ENCODE results near the gene ZNF853.
"Not testable (repeated sequence)": the region's sequence is repeated elsewhere in the genome, so short reads cannot be mapped to it uniquely, and the experiment has no call there.

The ZNF853 gene

DNA sequence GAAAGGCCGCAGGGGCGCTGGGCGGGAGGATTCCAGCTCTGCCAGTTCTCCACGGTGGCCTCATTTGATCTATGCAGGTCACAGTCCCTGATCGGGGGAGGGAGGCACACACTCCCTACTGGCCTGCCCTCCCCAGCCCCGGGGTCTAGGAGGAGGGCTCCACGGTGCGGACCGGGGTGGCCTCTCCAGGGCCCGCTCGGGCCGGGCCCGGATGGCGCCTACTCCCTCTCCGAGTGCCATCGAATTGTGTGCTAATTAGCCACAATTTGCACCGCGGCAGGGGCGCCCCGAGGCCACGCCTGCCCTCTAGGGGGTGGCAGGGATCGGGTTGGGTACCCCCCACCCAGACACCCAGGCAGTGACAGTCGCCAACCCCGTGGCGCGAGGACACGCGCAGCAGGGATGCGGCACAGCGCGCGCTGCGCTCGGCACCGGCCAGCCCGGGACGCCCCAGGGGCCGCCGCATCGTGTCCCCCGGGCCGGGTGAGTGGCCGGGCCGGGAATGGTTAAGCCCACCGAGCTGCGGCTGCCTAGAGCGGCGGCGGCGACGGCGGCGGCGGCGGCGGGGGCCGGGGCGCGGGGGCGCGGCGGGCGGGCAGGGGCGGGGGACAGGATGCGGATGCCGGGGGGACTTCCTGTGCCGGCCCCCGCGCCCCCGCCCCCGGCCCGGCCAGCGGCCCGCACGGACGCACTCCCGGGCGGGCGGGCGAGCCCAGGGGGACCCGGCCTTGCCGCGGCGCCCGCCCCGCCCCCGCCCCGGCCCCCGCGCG is at the start of gene ZNF853:
ZNF853 (plus strand) TSS at position 658 of the 770 bp plus-strand sequence. CDS start 565 bp downstream, outside the sequence.
- peak; percentile 25 for DNase-seq

DNA sequence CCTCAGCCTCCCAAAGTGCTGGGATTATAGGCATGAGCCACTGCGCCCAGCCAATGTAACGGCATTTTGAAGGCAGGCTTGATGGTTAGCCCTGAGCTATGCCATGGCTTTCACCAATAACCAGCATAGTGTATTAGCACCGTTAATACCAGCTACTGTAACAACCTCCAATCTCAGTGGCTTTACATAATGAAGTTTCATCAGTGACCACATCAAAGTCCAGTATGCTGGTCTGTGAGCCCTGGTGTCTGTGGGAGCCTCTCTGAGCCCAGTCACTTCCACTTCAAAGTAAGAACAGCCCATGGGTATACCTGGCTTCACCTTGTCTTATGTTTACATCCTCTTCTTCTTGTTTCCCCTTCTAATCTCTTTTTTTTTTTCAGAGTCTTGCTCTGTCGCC is 49.8 kb upstream of the ZNF853 start:
- no peak for DNase-seq

DNA sequence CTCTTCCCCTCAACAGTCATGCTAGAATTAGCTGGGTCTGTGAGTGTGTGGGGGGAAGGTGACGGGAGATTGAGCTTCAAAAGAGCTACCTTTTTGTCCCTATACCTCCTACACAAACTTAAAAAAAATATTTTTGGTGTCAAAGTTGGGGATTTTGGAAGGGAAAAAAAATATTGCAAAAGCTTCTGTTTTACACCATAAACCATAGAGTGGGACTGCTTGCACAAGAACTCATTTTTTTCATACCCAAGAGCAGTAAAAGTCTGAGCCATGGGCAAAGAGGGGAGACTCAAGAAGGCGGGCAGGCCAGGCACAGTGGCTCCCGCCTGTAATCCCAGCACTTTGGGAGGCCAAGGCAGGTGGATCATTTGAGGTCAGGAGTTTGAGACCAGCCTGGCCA is 47.5 kb upstream of the ZNF853 start:
- no peak for DNase-seq

DNA sequence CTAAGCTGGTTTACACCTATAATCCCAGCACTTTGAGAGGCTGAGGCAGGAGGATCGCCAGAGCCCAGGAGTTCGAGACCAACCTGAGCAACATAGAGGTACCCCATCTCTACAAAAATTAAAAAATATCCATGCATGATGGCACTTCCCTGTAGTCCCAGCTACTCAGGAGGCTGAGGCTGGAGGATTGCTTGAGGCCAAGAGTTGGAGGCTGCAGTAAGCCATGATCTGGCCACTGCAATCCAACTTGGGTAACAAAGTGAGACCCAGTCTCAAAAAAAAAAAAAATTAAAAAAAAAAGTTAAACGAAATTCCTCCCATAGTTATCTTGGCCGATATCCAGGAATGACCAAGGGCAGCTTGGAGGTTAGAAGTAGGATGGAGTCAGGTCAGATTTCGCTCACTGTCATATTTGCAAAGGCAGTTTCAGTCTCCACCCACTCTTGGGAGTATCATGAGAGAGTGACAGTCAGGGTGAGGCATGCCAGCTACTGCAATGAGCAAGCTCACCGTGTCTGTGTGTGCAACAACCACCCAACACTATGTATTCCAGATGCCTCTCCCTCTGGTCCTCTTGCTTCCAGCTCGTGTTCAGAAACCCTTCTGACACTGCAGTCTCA is 44.1 kb upstream of the ZNF853 start:
- no peak for DNase-seq

DNA sequence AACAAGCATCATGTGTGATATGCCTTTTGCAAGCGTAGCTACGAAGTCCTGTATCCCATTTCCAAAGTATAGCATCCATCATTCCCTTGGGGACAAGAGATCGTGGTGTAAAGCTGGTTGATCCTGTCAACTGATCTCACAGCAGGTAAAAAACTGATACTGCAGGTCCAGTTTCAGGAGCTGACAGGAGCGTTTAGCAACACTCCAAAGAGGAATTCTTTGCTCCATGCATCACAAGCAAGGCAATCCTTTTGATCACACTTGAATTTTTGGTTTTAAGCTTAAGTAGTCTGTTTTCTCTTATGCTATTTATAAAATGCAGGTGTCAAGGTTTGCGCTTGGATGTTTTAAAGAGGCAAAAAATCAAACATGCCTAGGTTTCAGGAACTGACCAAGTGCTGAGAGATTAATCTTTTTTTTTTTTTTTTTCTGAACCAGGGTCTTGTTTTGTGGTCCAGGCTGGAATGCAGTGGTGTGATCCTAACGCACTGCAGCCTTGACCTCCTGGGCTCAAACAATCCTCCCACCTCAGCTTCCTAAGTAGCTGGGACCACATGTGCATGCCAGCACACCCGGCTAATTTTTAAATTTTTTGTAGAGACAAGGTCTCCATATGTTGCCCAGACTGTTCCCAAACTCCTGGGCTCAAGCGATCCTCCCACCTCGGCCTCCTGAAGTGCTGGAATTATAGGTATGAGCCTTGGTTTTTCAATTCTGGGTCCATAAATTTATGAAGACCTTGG is 40.0 kb upstream of the ZNF853 start:
- DNase-seq = no peak

DNA sequence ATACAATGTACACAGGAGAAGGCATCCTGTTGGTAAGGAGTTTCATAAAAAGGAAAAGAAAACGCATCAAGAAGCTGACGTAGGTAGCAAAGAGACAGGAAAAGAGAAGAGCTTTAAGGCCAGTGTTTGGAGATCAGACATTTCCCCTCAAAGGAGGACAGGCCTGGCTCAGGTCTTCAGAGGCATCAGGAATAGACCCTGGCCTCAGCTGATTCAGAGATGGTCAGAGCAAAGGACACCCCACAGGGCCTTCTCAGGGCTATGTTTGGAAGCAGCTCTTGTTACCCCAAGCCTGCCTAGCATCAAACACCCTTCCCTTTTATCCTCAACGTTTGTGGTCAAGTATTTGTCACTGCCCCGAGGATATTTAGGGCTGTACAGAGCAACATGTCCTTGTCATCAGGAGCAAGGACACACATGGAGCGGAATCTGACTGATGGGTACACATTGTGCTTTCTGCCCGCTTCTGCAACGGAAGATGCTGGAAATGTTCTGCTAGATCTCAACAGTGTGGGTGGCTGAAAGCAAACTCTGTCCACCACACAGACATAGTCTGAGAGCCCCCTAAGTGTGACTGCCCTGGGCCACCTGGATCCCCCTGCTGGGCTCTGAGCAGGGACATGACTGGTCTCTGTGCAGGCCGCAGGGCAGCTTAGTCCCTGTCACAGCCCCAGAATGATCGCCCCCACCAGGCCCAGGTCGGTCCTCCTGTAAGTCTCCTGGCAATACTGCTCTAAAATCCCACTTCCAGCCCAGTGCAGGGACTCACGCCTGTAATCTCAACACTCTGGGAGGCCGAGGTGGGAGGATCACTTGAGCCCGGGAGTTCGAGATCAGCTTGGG is 39.2 kb upstream of the ZNF853 start:
- DNase-seq = no peak

DNA sequence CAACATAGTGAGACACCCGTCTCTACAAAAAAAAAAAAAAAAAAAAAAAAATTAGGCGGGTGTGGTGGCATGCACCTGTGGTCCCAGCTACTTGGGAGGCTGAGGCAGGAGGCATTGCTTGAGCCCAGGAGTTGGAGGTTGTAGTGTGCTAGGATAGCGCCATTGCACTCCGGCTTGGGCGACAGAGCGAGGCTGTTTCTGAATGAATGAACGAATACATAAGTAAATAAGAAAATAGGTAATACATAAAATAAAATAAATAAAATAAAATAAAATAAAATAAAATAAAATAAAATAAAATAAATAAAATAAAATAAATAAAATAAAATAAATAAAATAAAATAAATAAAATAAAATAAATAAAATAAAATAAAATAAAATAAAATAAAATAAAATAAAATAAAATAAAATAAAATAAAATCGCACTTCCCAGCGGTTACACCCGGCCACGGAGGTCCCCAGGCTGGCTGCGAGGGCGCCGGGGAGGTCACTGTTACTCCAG is 38.5 kb upstream of the ZNF853 start:
- DNase-seq = not testable (repeated sequence)

DNA sequence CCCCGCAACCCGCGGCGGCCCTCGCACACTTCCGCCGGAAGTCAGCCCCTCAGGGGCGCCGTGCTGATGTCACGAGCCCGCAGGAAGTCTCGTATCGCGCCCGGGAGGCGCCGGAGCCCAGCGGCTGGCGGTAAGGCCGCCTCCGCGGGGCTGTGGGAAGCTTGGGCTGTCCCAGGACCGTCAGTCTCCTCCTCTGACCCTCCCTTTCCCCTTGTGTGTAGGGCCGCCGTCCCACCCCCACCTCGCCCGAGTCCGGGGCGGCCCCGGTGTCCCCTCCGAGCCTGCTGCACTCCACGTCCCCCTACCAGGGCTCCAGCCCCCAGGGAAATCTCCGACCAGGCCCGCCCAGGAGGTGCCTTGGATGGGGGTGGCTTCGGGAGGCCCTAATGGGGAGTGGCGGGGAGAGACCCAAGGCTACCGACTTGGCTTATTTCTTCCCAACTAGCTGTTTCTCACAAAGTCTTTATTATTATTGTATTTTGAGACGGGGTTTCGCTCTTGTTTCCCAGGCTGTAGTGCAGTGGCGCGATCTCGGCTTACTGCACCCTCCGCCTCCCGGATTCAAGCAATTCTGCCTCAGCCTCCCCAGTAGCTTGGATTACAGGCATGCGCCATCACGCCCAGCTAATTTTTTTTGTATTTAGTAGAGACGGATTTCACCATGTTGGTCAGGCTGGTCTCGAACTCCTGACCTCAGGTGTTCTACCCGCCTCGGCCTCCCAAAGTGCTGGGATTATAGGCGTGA is 37.9 kb upstream of the ZNF853 start, which contains the start of gene ZDHHC4:
ZDHHC4 (plus strand) TSS at position 86 of the 745 bp plus-strand sequence. CDS start 3,108 bp downstream, outside the sequence.
- peak; percentile 89 for DNase-seq

DNA sequence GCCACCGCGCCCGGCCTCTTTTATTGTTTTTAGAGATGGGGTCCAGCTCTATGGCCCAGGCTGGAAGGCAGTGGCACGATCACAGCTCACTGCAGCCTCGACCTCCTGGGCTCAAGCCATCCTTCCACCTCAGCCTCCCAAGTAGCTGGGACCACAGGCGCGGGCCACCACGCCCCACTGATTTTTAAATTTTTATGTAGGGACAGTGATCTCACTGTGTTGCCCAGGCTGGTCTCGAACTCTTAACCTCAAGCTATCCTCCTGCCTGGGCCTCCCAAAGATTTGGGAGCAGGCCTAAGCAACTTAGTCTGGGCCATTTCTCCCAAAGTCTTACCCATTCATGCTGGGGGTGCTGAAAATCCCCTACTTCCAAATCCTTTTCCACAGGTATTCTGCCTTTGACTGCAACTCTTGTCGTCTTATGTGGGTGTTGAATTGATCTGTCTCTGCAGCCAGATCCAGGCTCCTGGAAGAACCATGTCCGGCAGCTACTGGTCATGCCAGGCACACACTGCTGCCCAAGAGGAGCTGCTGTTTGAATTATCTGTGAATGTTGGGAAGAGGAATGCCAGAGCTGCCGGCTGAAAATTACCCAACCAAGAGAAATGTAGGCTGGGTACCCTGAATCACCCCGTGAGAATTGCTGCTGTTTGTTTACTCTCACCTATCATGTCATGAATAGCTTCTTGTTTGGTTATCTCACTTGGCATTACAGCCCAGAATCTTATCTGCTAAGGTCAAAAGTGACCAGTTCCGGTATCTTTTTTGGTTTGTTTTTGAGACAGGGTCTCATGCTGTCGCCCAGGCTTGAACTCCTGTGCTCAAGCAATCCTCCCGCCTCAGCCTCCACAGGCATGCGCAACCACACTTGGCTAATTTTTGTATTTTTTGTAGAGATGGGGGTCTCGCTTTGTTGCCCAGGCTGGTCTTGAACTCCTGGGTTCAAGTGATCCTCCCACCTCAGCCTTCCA is 37.0 kb upstream of the ZNF853 start:
- DNase-seq = no peak

DNA sequence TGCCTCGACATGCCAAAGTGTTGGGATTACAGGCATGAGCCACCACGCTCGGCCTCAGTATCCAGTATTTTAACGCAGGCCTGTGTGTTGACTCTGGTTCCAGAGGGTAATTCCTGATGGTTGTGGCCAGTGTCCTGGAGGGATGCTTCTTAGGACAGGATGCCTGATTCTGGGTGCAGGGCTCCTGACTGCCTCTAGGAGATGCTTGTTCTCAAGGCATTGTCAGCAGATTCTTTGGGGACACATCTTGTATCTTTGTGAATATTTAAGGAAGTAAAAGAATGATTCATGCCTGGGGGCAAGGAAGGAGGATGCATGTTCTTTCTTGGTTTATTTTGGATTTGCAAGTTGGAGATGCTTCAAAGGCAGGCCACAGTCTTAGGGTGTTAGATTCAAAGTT is 36.0 kb upstream of the ZNF853 start:
- no peak for DNase-seq

DNA sequence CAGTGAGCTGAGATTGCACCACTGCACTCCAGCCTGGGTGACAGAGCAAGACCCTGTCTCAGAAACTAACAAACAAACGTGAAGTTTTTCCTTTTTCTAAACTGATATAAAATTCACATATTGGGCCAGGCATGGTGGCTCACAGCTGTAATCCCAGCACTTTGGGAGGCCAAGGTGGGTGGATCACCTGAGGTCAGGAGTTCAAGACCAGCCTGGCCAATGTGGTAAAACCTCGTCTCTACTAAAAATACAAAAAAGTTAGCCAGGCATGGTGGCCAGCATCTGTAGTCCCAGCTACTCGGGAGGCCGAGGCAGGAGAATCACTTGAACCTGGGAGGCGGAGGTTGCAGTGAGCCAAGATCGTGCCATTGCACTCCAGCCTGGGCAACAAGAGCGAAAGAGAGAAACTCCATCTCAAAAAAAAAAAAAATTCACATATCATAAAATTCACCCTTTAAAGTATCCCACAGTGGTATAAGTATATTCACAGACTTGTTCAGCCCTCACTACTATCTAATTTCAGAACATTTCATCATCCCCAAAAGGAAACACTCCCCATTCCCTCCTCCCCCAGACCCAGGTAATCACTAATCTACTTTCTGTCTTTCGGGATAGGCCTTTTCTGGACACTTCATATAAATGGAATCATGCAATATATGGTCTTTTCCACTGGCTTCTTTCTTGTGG is 29.5 kb upstream of the ZNF853 start:
- not testable (repeated sequence) for DNase-seq

DNA sequence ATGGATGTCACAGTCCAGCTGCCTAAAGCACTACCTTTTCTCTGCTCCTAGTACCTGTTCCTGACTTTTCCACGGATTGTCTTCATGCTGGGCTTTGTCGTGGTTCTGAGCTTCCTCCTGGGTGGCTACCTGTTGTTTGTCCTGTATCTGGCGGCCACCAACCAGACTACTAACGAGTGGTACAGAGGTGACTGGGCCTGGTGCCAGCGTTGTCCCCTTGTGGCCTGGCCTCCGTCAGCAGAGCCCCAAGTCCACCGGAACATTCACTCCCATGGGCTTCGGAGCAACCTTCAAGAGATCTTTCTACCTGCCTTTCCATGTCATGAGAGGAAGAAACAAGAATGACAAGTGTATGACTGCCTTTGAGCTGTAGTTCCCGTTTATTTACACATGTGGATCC is 26.8 kb upstream of the ZNF853 start:
- DNase-seq = no peak

DNA sequence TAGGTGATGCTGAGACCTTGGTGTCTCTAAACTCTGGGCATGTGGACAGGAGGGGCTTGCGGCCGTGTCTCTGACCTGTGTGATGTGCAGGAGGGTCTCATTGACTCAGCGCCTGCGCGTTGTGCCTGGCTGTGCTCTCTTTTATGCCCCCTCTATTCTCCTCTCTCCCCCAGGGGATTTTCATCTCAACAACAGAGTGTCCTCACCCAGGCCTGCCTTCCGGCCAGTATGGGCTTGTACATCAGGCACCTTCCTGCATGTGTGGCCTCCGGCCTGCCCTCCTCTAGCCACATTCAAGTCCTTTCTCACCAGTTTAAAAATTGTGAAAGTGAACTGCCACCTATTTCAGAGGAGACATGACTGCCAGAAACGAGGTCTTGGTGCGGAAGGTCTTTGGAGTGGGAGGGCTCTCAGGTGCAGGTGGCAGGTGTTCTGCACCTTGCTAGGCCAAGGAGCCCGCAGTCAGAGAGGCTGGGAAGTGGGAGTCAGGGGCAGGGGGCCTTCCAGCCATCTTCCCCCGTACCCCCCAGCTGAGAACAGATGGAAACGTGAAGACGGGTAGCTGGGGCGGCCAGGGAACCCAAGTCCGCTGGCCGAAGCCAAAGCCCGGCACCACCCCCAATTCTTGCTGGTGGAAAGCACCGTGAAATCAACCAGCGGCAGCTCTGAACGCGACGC is 26.1 kb upstream of the ZNF853 start:
- DNase-seq = no peak

DNA sequence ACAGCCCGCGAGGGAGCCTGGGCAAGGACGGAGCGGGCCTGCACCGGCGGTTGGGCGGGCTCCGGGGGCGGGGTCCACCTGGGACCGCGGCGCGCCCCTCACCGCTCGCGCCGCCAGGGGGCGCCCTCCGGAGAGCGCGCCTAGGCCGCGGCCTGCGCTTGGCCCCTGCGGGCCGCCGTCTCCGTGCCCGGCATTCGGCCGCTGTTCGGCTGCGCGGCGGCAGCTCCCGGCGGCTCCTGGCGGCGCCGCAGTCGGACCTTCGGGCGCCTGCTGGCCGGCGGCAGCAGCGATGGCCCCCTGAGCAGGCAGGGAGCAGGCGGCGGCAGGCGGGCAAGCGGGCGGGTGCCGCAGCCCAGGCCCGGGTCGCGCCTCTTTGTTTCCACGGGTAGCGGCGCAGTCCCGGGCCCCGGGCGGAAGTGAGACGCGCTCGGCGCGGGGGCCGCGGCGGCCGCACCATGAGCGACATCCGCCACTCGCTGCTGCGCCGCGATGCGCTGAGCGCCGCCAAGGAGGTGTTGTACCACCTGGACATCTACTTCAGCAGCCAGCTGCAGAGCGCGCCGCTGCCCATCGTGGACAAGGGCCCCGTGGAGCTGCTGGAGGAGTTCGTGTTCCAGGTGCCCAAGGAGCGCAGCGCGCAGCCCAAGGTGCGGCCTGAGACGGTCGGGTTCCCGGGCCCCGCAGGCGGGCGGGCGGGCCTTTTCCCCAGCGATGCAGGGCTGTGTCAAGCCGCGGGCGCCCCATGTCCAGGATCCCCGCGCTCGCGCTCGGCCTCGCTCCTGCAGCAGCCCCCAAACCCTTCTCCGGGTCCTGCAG is 25.4 kb upstream of the ZNF853 start, which contains the start of gene INTS15:
INTS15 (plus strand) TSS at position 193 of the 816 bp plus-strand sequence; CDS start at position 456, 263 bp downstream.
- DNase-seq = peak; percentile 81

DNA sequence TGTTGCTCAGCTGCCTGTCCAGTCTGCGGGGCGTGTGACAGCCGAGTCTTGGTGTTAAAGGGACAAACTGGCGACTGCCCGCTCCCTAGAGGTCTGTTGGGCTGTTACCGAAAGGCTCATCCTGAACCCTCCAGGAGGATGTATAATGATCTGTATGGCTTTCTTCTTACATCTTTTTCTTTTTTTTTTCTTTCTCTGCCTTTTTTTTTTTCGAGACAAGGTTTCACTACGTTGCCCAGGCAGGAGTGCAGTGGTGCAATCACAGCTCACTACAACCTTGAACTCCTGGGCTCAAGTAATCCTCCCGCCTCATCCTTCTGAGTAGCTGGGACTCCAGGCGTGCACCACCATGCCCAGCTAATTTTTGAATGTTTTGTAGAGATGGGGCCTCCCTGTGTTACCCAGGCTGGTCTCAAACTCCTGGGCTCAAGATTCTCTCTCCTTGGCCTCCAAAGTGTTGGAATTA is 24.7 kb upstream of the ZNF853 start:
- DNase-seq = no peak

DNA sequence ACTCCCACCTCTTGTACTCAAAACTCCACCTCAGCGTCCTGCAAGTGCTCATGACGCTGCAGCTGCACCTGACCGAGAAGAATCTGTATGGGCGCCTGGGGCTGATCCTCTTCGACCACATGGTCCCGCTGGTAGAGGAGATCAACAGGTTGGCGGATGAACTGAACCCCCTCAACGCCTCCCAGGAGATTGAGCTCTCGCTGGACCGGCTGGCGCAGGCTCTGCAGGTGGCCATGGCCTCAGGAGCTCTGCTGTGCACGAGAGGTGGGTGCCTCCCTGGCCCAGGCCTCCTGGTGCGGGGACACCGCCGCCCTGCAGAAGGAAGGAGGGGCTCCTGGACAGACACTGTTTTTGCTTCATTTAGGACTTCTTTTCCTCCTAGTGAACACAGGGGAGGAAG is 15.3 kb upstream of the ZNF853 start:
- no peak for DNase-seq

DNA sequence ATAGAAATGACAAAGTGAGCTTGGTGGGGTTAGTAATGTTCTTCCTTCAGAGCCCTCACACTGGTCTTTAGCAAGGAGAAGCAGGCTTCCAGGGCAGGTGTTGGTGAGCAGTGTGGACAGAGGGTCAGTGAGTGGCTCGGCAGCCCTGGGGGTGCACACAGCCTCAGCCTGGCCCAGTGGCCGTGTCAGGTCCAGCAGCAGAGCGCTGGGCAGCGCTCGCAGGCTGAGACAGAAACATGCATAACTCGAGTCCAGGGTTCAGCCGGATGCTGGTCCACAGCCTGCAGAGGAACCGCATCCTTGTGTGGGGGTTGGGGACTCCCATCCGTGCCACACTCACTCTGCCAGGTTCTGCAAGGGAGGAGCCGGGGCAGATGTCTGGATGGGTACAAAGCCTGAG is 11.0 kb upstream of the ZNF853 start:
- DNase-seq = no peak

All from NCI-H2171 (cell line).